Testis (tissue), 2 donors: ENCODE data around the gene PDK1.

Experiments used
- CTCF ChIP-seq, 3 experiments: fragments of 450-650 bp in 2 of 3; fragments of 200-600 bp in 1 of 3; sonication (generic) in 1 of 3; IDR thresholded peaks; one replicate each; pipeline ENCODE4 v1.5.1; 2016 to 2019; ENCODE audit warnings: antibody characterized with exemption in 3 of 3, mild to moderate bottlenecking in 2 of 3, moderate library complexity in 1 of 3
- POLR2A ChIP-seq: fragments of 450-650 bp; IDR thresholded peaks from one replicate; pipeline ENCODE4 v1.6.1; 2017; ENCODE audit warnings: antibody characterized with exemption, mild to moderate bottlenecking, moderate library complexity

GRCh38 chr2:172578054-172578453 lies 22.2 kb downstream of the PDK1 start:
- no peak for TF ChIP-seq CTCF (IDR thresholded peaks at IDR 0.05)
- no peak for TF ChIP-seq POLR2A
